Left ventricle myocardium inferior (tissue), 1 donor: ENCODE data around the gene SH2D3A. TPM values are rescaled to one million over a fixed set of nuclear protein-coding genes. Genes with fewer than 3 reads are reported as not detected.
"Not testable (repeated sequence)": the region's sequence is repeated elsewhere in the genome, so short reads cannot be mapped to it uniquely, and the experiment has no call there.

ENCODE experiments used
- DNase-seq: peaks from one replicate; pipeline ENCODE4 v3.0.0-alpha.2; 2020
- H3K27ac ChIP-seq: fragments of 200-600 bp; replicated peaks from 2 replicates; pipeline ENCODE4 v1.8.0; 2021
- H3K27me3 ChIP-seq: fragments of 200-600 bp; 2 replicates; pipeline ENCODE4 v1.8.0; 2021; ENCODE audit warnings: low read depth
- H3K36me3 ChIP-seq: fragments of 200-600 bp; 2 replicates; pipeline ENCODE4 v1.8.0; 2021
- H3K4me1 ChIP-seq: fragments of 200-600 bp; 2 replicates; pipeline ENCODE4 v1.8.0; 2021
- H3K4me3 ChIP-seq: fragments of 200-600 bp; 2 replicates; pipeline ENCODE4 v1.8.0; 2021; ENCODE audit warnings: mild to moderate bottlenecking, moderate library complexity
- H3K9me3 ChIP-seq: fragments of 200-600 bp; replicated peaks from 2 replicates; pipeline ENCODE4 v1.8.0; 2021
- intact Hi-C: fragments of 100-400 bp; cut with micrococcal nuclease; formaldehyde crosslinking; loops from one replicate; pipeline ENCODE4 v1.11.0; 2022
- total RNA-seq: library from RNA; stranded (reverse); fragmentation: NEBNext Ultra II Directional; extraction: Animal tissue kit (Norgen Biotek cat#: 25700); gene quantifications from one replicate; pipeline ENCODE4 v1.2.1, GENCODE V29; 2021
- TF ChIP-seq, protein P1 (sequence below): fragments of 200-600 bp; IDR thresholded peaks from 2 replicates; pipeline ENCODE4 v1.8.0; 2021; ENCODE audit warnings: antibody characterized with exemption, mild to moderate bottlenecking, borderline replicate concordance
- donor health status: DM: no; HTN: yes; CAD: no; lungs with severe emphysema.

SH2D3A gene
- total RNA-seq, 1 donor from 2014 or later: 0.14 TPM

DNA sequence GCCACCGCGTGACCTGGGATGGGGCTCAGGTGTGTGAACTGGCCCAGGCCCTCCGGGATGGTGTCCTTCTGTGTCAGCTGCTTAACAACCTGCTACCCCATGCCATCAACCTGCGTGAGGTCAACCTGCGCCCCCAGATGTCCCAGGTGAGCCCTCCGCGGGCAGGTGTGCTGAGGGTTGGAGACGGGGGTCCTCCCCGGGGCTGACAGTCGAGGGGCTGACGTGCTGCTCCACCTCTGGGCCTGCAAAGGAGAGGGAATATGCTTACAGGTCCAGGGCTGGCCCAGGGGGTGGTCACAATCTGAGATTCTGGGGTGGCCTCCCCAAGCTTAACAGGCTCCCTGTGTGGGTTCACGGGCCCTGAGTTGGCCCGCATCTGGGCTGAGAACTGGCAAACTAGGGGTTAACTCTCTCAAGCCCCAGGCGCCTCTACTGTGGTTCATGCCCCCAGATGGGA lies 5.7 kb upstream of the SH2D3A start:
- Histone ChIP-seq H3K27ac (peak overlapping the region; percentile 54), H3K27me3 (peaks cover 31% of the 10 kb centered on the region), H3K4me1 (peaks cover 1% of the 10 kb centered on the region), H3K4me3 (peak overlapping the region; percentile 52), H3K36me3 (no peaks in the 10 kb centered on the region), H3K9me3 (no peaks in the 10 kb centered on the region)
- no peak for DNase-seq
- intact Hi-C loops: loop anchor here (10.0 kb wide), 1 partner anchor 138 kb away; no protein-coding TSS in a partner anchor
- TF ChIP-seq, protein P1, sequence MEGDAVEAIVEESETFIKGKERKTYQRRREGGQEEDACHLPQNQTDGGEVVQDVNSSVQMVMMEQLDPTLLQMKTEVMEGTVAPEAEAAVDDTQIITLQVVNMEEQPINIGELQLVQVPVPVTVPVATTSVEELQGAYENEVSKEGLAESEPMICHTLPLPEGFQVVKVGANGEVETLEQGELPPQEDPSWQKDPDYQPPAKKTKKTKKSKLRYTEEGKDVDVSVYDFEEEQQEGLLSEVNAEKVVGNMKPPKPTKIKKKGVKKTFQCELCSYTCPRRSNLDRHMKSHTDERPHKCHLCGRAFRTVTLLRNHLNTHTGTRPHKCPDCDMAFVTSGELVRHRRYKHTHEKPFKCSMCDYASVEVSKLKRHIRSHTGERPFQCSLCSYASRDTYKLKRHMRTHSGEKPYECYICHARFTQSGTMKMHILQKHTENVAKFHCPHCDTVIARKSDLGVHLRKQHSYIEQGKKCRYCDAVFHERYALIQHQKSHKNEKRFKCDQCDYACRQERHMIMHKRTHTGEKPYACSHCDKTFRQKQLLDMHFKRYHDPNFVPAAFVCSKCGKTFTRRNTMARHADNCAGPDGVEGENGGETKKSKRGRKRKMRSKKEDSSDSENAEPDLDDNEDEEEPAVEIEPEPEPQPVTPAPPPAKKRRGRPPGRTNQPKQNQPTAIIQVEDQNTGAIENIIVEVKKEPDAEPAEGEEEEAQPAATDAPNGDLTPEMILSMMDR: no peak

DNA sequence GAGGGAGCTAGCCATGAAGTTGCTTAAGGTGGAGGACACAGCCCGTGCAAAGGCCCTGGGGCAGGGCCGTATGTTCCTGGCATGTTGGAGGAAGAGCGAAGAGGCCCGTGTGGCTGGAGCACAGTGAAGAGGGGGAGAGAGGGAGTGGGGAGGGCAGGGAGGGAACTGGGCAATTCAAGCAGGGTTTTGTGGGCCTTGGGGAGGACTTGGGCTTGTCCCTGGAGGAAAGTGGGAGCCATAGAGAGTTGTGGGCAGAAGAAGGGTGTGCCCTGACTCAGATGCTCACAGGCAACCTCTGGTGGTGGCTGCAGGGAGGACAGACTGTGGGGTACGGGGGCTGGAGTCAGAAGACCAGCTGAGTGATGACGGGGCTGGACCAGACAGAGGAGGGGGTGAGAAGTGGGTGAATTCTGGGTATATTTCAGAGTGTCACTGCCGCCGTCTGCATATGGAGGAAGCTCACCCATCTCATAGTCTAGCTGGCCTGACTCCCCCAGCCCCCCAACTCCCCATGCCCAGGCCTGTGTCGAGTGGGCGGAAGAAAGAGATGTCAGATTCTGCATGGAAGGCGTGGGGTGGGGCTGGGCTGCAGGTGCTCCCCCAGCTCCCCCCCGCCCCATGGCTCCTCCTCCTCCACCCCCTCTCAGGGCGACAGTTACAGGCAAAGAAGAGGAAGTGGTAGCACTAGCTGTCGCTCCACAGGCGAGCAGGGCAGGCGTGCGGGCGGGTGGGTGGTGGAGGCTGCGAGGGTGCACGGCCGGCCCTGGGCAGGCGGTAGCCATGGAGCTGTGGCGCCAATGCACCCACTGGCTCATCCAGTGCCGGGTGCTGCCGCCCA lies 5.0 kb upstream of the SH2D3A start, which contains the start of gene VAV1:
TSS of gene VAV1 (plus strand) at position 681 of the 838 bp plus-strand sequence. CDS start at position 781, 100 bp downstream.
- Histone ChIP-seq H3K9me3 (no peaks in the 10 kb centered on the region), H3K4me3 (peak within 1 kb of the TSS; percentile 52), H3K4me1 (peaks cover 8% of the 10 kb centered on the region), H3K27me3 (peaks cover 38% of the 10 kb centered on the region), H3K36me3 (no peaks in the 10 kb centered on the region), H3K27ac (peak within 1 kb of the TSS; percentile 54)
- DNase-seq: peak; percentile 58
- intact Hi-C loops: loop anchor here (10.0 kb wide), 1 partner anchor 137 kb away; no protein-coding TSS in a partner anchor
- TF ChIP-seq, protein P1: no peak

DNA sequence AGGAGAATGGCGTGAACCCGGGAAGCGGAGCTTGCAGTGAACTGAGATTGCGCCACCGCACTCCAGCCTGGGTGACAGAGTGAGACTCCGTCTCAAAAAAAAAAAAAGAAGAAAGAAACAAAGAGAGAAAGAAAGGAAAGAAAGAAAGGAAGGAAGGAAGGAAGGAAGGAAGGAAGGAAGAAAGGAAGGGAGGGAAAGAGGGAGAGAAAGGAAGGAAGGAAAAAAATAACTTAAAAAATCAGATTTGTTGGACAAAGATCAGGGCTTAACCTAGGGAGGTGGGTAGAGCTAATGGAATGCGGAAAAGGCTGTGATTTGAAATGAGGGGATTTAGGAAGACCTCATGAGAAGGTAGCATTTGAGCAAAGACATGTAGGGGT lies 4.4 kb upstream of the SH2D3A start:
- DNase-seq, H3K9me3 ChIP-seq, H3K27ac ChIP-seq, H3K36me3 ChIP-seq, H3K4me3 ChIP-seq: not testable (repeated sequence)
- intact Hi-C loops: loop anchor here (10.0 kb wide), 1 partner anchor 137 kb away; no protein-coding TSS in a partner anchor
- Histone ChIP-seq H3K27me3 (peaks cover 44% of the 10 kb centered on the region), H3K4me1 (peaks cover 14% of the 10 kb centered on the region)

DNA sequence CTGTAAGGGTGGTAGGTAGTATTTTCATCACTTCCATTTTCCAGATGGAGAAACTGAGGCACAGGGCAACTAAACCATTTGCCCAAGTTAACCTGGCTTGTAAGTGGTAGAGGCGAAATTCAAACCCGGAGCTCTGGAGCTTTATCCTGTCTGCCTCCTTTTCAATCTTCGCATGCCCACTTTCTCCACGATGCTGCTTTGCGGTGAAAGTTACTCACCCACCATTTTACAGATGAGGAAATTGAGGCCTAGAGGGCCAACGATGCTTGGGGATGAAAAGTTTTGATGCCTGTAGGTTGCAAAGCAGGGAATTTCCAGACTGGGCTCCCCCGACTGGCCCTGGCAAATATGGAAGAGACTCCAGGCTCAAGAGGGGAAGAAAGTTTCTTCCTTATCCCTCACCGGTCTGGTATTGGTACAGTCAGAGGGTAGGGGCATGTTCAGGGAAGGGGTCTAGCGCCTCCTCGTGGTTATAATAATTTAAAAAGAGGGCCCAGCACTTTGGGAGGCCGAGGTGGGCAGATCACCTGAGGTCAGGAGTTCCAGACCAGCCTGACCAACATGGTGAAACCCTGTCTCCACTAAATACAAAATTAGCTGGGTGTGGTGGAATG lies 1.9 kb upstream of the SH2D3A start:
- Histone ChIP-seq H3K36me3 (no peaks in the 10 kb centered on the region), H3K27me3 (peaks cover 68% of the 10 kb centered on the region)
- intact Hi-C loops: no loop called here

DNA sequence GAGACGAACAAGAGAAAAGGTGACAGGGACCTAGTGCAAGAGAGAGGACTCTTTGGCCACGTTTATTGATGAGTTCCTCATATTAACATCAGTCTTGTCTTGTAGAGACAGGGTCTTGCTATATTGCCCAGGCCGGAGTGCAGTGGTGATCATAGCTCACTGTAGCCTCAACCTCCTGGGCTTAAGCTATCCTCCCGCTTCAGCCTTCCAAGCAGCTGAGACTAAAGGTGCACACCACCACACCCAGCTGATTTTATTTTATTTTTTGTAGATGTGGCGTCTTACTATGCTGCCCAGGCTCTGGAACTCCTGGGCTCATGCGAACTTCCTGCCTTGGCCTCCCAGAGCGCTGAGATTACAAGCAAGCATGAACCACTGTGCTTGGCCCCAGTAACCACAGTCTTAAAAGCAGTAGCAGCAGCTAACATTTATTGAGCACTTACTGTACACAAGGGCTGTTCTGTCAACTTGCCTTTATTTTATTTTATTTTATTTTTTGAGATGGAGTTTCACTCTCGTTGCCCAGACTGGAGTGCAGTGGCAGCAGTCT lies 1.1 kb upstream of the SH2D3A start:
- no peak overlapping the region for H3K4me3 ChIP-seq
- H3K9me3 ChIP-seq: no peaks in the 10 kb centered on the region
- intact Hi-C loops: no loop called here
- no peak for DNase-seq
- no peak overlapping the region for H3K27ac ChIP-seq
- H3K27me3 ChIP-seq: peaks cover 76% of the 10 kb centered on the region
- H3K4me1 ChIP-seq: peaks cover 16% of the 10 kb centered on the region
- TF ChIP-seq, protein P1: no peak
- no peaks in the 10 kb centered on the region for H3K36me3 ChIP-seq

More for the DNA sequence above, 1.9 kb upstream of the SH2D3A start:
- H3K4me1 ChIP-seq: peaks cover 16% of the 10 kb centered on the region
- no peak overlapping the region for H3K4me3 ChIP-seq
- H3K9me3 ChIP-seq: no peaks in the 10 kb centered on the region
- H3K27ac ChIP-seq: no peak overlapping the region
- TF ChIP-seq, protein P1: peak; percentile 53
- DNase-seq: no peak

DNA sequence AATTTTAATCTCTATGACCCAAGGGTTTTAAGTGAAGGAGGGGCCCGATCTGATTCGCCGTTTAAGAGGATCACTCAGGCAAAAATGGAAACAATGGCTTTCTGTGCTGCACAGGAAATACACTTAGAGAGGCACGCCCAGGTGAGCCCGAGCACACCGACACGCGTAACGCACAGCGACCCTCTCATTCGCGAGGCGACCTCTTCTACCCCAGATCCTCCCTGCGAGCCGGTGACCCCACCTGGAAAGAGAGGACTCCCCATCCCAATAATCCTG lies 216 bp downstream of the SH2D3A start:
- H3K9me3 ChIP-seq: no peaks in the 10 kb centered on the region
- intact Hi-C loops: no loop called here
- peak overlapping the region; percentile 12 for H3K27ac ChIP-seq
- H3K27me3 ChIP-seq: peaks cover 65% of the 10 kb centered on the region
- H3K4me3 ChIP-seq: peak overlapping the region; percentile 54
- H3K36me3 ChIP-seq: no peaks in the 10 kb centered on the region
- TF ChIP-seq, protein P1: no peak
- no peak for DNase-seq
- H3K4me1 ChIP-seq: peaks cover 16% of the 10 kb centered on the region
